ENCODE results near the gene TMEM98.
A peak's percentile ranks its signal among the peaks of the same experiment; 100 is the strongest.
"Not testable (repeated sequence)": the region's sequence is repeated elsewhere in the genome, so short reads cannot be mapped to it uniquely, and the experiment has no call there.

Gene TMEM98, protein sequence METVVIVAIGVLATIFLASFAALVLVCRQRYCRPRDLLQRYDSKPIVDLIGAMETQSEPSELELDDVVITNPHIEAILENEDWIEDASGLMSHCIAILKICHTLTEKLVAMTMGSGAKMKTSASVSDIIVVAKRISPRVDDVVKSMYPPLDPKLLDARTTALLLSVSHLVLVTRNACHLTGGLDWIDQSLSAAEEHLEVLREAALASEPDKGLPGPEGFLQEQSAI

DNA sequence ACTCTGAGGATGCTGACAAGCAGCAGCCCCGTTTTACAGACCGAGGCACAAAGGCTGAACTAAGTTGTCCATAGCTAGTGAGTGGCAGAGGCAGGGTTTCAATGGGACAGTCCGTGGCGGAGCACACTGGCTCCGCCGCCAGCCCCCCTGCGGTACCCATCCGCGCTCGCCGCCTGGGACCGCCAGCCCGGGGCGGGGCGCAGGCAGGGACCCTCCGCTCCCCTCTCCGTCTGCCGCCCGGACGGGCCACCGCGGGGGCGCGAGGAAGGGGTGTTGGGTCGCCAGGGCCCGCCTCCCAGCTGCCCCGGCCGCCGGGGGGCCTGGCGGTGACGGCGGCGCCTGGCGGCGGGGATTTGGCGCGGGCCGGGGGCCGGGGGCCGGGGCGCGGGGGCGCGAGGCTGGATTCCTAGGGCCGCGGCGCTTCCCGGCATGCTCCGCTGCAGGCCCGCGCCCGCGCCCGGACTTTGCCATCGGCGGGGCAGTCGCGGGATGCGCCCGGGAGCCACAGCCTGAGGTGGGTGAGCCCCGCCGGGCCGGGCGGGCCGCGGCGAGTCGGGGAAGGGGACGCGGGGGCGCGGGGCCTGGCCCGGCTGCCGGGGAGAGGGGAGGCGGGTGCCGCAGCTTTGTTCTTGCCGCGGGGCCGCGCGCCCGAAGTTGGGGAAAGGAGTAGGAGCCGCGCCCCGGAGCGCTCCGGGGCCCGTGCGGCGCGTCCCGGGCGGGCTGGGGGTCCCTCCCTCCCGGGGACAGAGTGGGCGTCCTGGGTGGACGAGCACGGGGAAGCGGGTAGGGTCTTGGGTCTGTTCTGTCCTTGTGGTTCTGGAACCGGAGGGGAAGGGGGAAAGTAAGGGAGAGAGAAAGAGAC, at the start of gene TMEM98:
Gene TMEM98 (plus strand): TSS at position 430 of the 862 bp plus-strand sequence. CDS start 3,376 bp downstream, outside the sequence.
- DNase-seq: no peak

DNA sequence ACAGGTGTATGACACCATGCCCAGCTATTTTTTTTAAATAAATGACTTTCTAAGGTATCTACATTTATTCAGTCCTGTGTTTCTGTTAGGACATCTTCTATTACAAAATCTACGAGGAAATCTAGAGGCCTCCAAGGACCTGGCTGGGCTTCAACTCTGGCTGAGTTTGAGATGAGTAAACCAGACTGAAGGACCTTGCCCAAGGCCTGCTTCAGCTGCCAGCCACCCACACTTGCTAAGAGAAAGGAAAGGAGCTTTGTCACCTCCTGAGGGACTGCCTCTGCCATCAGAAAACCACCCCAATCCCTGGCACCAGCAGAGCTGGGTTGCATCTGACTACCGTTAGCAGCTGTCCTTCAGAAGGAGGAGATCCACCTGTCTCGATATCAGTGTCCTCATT, 49.7 kb upstream of the TMEM98 start:
- DNase-seq: no peak

DNA sequence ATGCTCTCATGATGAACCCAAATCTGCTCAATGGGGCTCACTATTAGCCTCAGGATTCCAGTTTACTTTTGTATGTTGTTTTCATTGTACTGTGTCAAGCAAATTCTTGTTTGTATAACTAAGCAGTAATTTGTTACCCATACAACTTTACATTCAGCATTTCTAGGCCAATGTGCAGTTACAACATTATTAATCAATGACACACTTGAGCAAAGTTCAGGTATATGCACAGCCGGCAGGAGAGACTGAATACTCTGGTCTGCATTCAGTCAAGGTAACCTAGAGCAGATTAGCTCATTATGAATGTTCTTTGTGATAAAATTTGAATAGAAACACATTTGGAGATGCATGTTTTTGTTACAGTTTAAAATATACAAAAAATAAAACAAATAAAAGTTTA, 48.8 kb upstream of the TMEM98 start:
- DNase-seq: no peak

DNA sequence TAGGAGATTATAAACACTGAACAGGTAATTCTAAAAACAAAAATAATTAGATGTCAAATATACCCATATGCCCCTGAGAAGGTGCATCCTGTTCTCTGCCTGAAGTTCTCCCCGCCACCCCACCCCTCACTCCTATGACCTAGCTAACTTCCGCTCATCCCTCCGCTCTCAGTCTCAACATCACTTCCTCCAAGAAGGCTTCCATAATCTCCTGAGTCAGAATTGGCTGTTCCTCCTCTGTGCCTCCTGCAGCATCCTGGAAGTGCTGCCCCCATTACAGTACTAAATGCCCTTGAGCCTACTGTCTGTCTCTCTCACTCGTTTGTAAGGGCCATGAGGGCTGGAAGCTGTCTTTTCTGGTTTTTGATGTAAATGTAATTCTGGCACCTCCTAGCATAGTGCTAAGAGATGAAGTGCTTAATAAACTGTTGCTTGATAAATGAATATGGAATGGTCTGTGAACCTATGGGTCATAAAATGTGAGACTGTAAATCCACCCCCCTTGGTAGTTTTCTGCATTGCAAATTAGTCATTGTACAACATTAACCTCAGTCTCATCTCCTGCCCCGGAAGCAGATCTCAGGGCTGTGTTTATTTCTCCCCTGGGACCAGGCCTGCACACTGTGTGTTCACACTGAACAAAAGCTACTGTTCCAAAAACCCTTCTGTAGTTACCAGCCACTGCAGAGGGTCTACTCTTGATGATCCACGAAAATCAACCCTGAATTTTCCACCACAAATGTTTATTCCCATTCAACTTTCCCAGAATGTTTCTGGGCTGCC, 47.1 kb upstream of the TMEM98 start:
- no peak for DNase-seq

DNA sequence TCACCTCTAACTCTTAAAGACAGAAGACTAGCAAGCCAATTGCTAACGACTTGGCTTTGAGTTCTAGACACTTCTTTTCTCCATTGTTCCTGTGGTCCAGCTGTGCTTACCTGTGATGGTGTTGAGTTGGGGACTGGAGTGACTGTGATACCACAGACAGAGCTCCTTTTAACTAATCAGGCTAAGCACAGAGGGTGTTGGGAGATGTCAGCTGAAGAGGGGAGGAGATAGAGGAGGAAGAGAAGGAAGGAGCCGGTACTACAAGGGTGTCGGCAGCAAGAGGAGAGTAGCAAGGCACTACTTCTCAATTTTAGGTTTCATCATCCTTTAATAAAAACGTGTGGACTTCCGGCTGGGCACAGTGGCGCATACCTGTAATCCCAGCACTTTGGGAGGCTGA, 45.9 kb upstream of the TMEM98 start:
- DNase-seq: no peak

DNA sequence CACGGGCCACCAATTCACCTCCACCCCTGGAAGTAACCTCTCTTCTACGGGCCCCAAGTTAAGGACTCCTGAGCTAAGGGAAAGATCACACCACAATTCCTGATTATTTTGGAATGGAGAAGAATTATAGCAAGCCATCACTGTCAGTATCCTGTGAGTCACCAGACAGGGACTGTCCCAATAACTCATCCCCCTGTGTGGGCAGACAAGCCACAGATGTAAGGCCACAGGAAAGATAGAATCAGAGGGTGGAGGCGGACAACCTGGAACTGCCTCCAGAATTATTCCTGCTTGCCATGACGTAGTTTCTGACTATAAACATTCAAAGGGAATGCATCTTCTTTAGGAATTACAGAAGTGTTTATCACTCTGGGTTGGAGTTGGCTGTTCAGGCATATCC, 45.2 kb upstream of the TMEM98 start:
- DNase-seq: no peak

DNA sequence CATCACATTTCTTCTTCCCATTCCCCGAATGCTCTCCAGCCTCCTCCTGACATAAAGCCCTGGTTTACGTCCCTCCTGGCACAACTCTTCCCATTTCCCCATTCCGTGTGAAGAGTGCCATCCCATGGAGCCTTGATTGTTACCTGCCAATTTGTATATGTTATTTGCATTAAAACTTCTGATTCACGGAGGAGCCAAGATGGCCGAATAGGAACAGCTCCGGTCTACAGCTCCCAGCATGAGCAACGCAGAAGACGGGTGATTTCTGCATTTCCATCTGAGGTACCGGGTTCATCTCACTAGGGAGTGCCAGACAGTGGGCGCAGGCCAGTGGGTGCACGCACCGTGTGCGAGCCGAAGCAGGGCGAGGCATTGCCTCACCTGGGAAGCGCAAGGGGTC, 41.0 kb upstream of the TMEM98 start:
- DNase-seq: not testable (repeated sequence)

DNA sequence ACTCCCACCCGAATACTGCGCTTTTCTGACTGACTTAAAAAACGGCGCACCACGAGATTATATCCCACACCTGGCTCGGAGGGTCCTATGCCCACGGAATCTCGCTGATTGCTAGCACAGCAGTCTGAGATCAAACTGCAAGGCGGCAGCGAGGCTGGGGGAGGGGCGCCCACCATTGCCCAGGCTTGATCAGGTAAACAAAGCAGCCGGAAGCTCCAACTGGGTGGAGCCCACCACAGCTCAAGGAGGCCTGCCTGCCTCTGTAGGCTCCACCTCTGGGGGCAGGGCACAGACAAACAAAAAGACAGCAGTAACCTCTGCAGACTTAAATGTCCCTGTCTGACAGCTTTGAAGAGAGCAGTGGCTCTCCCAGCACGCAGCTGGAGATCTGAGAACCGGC, 40.5 kb upstream of the TMEM98 start:
- not testable (repeated sequence) for DNase-seq

DNA sequence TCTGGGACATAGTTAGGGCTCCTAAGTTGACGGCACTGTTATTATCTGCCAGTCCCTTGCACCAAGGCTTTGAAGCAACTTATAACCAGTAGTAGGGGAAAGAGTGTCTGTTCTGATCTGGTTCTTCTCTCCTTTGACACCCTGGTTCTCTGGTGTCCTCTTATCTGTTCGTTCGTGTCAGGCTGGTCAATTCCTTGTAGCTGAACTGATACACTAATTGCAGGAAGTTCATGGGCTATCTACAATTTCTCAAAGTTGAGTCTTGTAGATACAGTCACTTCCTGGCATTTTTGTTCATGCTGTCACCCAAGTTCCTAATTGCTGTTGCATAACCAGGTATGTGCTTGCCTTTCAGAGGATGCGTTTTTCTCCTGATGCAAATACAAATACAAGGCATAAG, 33.7 kb upstream of the TMEM98 start:
- DNase-seq: no peak

DNA sequence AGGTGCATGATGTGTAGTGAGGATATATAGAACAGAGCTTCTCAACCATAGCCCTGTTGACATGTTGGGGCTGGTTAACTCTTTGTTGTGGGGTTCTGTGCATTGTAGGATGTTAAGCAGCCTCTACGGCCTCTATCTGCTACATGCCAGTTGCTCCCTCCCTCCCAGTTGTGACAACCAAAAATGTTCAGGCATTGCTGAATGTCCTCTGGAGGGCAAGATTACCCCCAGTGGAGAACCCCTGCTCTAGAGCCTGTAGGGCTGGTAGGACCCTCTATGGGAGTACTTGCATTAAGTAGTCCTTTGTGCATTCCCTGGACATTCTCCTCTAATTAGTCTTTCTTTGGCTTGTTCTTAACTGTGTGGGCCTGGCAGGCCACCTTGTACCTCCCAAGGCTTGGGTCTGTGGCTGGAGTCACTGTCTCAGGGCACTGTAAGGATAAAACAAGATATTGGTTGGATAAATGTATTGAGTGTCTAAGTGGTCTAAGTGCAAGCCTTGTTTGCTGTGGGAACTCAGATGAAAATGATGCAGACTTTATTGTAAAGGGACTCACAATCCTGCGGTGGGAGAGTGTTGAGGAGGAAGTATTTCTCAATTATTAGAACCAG, 31.2 kb upstream of the TMEM98 start:
- no peak for DNase-seq

DNA sequence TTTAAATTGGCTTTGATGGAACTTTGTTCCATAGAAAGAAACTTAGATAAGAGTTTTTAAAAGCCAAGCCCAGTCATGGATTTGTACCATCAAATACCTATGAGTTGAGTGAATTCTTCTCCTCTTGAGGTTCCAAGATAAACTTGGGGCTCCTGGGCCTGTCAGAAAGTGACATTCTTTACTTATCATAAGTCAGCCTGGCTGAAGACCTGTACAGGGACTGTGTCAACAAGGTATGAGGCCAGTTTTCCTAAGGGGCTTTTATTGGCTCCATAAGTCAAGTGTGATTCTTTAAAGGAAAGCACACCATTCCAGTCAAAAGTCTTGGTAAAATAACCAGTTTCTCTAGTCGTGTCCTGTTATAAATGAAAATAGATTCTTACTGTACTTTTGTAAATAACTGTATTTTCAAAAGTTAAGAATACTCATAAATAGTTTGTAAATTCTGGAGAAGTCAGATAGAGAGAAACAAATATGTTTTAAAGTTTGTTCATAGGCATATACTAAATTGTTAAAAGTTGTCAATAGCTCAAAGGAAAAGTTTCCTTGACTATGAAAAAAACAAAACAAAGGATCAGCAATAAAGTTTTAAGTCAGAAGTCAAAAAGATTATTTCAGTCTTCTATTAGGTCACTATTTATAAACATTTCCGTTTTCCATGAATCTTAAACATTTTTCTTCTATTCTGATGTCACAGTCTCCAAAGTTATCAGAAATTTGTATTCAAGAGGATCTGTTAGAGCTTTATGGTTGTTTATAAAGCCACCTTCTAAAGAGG, 28.5 kb upstream of the TMEM98 start:
- no peak for DNase-seq

DNA sequence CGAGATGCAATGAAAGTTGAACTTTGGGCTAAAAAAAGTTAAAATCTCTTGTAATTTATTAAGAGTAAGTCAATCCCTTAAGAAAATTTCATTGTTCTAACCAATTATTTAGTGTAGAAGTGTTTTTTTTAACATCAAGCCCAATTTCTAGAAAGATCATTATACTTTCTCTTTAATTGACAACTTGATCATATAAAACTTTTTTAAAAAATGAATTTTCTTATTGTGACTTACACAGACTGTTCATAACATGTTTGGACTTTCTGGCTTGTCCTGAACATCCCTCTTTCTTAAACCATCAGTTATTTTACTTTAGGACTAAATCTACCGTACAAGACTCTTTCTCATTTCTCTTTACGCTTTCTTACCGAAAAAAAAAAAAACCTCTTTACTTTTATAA, 26.2 kb upstream of the TMEM98 start:
- DNase-seq: no peak

DNA sequence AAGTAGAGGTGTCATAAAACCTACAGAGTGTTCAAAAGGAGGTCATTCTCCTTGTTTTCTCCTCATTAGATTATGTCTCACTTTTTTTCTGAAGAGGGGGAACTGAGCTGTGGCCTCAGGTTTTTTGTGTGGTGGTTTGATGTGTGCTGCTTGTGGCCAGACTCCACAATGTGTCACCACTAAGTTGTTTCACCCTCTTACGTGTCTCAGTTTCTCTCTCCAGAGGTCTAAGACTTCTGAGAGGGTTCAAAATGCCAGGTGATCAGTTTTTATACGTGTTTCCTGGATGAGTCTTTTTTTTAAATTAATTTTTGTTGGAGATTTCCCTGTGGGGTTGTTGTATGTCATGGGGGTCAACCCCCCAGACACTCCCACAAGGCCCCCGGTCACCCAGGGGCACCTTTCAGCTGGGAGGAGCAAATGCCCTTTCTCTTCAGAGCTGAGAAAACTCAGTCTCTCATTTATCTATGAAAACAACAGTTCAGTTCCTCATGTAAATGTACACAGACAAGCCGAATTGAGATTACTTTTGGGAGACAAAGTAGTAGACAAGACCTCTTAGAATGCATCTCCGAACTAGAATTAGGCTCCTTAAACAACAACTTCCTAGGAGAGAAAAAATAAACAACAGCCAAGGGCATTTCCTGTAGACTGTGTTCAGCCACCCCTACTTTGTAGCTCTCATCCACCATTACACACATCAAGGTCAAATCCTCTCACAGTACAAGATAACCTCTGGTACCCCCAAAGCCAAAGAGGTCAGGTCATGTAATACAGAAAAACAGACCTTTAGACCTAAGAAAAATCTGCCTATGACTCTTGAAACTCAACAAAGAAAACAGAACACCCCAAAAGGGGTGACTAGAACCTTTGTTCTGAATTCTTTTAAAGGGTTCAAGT, 23.9 kb upstream of the TMEM98 start:
- no peak for DNase-seq

DNA sequence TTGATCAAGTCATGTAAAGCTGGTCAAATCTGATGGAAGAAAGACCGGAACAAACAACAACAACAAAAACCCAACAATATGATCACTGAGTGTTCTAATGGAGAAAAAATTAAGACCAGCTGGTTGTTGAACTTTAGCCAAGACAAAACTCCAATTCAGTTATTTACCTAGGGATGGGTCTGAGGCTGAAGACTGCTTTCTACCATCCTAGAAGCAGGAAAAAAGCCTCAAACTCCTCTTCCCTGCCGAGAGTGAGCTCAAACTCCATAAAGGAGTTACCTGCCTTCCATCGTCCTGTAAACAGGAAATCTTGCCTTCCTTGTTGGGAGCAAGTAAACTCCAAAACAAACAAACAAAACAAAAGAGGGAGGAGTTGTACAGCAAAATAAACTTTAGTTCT, 23.1 kb upstream of the TMEM98 start:
- DNase-seq: no peak

DNA sequence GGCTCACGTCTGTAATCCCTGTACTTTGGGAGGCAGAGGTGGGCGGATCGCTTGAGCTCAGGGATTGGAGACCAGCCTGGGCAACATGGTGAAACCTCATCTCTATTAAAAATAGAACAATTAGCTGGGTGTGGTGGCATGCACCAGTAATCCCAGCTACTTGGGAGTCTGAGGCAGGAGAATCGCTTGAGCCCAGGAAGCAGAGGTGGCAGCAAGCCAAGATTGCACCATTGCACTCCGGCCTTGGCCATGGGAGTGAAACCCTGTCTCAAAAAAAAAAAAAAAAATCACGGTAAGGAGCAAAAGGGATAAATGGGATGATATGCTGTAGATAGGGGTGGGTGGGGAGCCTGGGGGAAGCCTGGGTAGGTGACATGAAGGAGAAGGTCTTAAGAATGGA, 20.4 kb upstream of the TMEM98 start:
- no peak for DNase-seq

DNA sequence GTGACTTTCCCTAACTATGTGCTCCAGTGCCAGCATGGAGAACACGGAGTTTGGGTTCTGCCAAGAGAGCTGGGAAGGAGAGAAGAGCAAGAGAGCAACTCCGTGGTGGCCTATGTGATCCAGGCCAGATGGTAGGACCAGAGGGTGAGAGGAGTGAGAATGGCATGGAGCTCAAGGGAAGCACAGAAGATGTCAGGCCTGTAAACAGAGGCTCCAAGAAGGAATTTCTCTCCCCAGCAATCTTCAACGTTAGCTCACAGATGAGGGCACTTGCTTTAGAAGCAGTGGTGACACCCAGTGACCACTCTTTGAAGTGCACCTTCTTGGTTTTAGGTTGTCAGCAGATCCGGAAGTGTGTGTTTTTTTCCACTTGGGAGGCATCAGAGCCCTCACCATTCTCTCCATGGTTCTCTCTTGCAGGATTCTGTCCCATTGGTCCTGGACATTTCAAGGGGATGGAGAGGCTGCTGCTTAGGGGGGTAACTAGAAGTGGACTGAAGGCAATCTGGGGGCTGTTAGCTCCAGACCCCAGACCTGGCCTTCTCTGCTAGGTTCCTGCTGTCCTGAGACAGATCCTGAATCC, 18.1 kb upstream of the TMEM98 start:
- DNase-seq: peak; percentile 37

DNA sequence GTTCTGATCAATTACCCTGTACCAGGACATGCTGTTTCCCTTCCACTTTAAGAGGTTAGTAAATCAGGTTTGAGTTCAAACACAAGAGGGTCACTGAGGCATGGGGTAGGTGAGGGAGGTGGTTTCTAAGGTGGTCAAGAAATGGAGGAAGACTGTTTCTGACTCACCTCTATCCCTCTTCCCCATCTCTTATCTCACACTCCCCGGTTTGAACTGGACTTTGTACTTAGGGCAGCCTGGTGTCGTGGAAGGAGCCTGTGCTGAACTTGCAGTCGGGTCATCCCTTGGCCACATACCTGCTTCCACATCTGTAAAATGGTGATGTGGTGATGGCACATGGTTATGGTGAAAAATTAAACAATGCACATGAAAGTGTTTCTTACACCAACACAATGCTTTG, 17.2 kb upstream of the TMEM98 start:
- no peak for DNase-seq

DNA sequence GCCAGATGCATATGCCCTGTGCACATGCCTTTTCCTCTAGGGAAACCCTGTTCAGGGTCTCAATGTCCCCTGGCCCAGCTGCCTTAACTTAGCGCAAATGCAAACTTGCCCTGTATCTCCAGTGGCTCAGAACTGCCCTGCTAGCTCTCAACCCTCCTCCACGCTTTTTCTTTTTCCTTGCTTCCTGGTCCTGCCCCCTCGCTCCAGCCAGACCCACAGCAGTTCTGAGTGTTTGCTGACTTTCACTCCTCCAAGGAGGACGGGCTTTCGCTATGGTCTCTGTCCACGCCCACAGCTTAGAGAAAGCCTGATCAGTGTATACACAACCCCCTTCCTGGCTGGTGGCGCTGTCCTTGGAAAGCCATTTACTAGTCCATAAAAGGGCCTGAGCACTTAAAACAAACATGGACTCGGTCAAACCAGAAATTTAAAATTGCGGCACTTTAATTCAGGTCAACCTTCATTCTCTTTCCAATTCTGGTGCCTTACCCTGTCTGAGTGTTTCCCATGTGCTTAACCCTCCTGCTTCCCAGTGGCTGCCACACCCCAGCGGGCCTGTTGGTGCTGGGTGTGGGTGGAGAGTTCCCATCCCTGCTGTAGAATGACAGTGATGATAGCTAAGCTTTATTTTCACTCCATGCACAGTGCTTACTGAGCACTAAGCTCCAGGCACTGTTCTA, 15.6 kb upstream of the TMEM98 start:
- DNase-seq: no peak

DNA sequence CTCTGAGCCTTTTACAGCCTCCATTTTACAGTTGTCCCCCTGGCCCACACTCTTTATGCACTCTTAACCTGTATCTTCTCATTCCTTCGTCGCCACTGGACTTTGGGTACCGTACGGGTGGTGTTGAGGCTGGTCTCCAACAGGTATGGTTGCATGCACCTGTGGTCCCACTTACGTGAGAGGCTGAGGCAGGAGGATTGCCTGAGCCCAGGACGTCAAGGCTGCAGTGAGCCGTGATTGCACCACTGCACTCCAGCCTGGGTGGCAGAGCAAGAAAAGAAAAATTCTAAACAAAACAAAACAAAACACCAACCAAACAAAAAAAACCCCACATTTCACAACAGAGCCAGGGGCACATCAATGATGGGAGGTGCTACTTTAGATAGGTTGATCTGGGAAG, 14.4 kb upstream of the TMEM98 start:
- DNase-seq: no peak

DNA sequence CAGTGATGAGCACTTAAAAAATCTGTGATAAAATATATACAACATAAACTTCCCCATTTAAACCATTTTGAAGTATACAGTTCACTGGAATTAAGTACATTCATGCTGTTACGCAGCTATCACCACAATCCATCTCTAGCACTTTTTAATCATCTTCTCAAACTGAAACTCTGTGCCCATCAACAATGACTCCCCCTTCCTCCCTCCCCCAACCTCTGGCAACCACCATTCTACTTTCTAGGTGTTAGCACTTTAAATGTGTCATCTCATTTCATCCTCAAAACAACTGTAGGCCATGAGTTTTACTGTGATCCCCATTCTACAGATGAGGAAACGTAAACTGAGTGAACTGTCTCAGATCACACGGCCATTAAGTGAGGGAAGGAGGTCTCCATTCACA, 13.8 kb upstream of the TMEM98 start:
- DNase-seq: no peak

All from NK-92 treated with Interleukin-12 subunit alpha and Interleukin-12 subunit beta, amount 100 ng/mL, for 24 hours (cell line).